Breast epithelium (tissue), 4 donors: ENCODE measurements around the gene MKKS. TPM values are rescaled to one million over a fixed set of nuclear protein-coding genes. Genes with fewer than 3 reads are reported as not detected.

Experiments
- DNase-seq, 2 donors: peaks; one replicate each; pipeline ENCODE4 v3.0.0-alpha.2; 2019; ENCODE audit warnings: low spot score in 2 of 2
- H3K27ac ChIP-seq, 2 donors: fragments of 200-600 bp; sonication (generic) in 1 of 2; one replicate each; pipeline ENCODE4 v1.5.1; 2016 to 2019; ENCODE audit warnings: mild to moderate bottlenecking in 1 of 2
- H3K27me3 ChIP-seq, 2 donors: fragments of 200-600 bp; sonication (generic) in 1 of 2; one replicate each; pipeline versions ENCODE4 v1.5.1 to v1.6.0; 2017 to 2019; ENCODE audit warnings: control low read depth in 1 of 2, mild to moderate bottlenecking in 1 of 2
- H3K36me3 ChIP-seq: fragments of 200-600 bp; one replicate; pipeline ENCODE4 v1.5.1; 2019
- H3K4me1 ChIP-seq, 2 donors: fragments of 200-600 bp; sonication (generic); one replicate each; pipeline ENCODE4 v1.5.1; 2016 to 2019; ENCODE audit warnings: control low read depth in 1 of 2
- H3K4me3 ChIP-seq, 3 donors: fragments of 200-600 bp; sonication (generic); 1 replicate in 2 of 3; 2 replicates in 1 of 3; pipeline ENCODE4 v1.5.1; 2016 to 2019; ENCODE audit warnings: mild to moderate bottlenecking in 3 of 3, moderate library complexity in 2 of 3
- H3K9me3 ChIP-seq, 2 donors: fragments of 200-600 bp; sonication (generic) in 1 of 2; one replicate each; pipeline ENCODE4 v1.5.1; 2016 to 2019; ENCODE audit warnings: control low read depth in 1 of 2
- CTCF ChIP-seq, 3 donors: fragments of 450-650 bp; IDR thresholded peaks; one replicate each; pipeline ENCODE4 v1.5.1; 2016 to 2017; ENCODE audit warnings: antibody characterized with exemption in 3 of 3, mild to moderate bottlenecking in 3 of 3, moderate library complexity in 3 of 3
- POLR2A ChIP-seq: fragments of 450-650 bp; IDR thresholded peaks from one replicate; pipeline ENCODE4 v1.6.1; 2016; ENCODE audit warnings: antibody characterized with exemption, mild to moderate bottlenecking, moderate library complexity
- POLR2AphosphoS5 ChIP-seq, 3 donors: sonication (generic); formaldehyde crosslinking; IDR thresholded peaks; one replicate each; pipeline ENCODE4 v1.6.1; 2017; ENCODE audit warnings: antibody characterized with exemption in 3 of 3
- intact Hi-C: fragments of 100-400 bp; cut with DNase I; formaldehyde crosslinking; loops from one replicate; pipeline ENCODE4 v1.15.1; 2023; ENCODE audit warnings: low total_unique reads
- total RNA-seq, 3 donors: library from RNA; depleted of rRNA; stranded (reverse); fragments of >200 nt; gene quantifications; one replicate each; pipeline ENCODE4 v1.1.0, GENCODE V29; 2016

The MKKS gene
- total RNA-seq, 3 donors from 2014 or later: 12.8 to 14.9 (median 14.7) TPM

DNA sequence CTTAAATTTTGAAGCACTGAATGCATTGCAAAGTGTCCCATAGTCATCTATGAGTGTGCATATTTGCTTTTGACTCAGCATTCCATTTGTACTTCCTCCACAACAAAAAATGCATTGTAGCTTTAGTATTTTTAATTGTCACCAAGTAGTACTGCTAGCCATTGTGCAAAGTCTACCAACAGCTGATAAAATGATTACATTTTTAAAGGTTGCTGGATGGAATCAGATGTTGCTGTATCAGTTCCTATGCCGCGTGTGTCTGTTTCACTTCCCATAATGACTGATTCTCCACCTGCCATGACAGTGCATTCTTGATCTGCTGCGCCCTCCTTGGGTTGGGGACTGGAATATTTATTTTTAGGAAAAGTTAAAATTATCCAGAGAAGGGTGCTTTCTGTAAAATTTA is 42.3 kb upstream of the MKKS start:
- intact Hi-C loops: loop anchor here (10.0 kb wide), 1 partner anchor 68 kb away; no protein-coding TSS in a partner anchor
- no peaks in the 10 kb centered on the region for H3K4me1 ChIP-seq
- H3K36me3 ChIP-seq: no peaks in the 10 kb centered on the region
- no peak for TF ChIP-seq POLR2AphosphoS5 (IDR thresholded peaks at IDR 0.05)
- TF ChIP-seq POLR2A: no peak
- TF ChIP-seq CTCF (IDR thresholded peaks at IDR 0.05): no peak
- no peaks in the 10 kb centered on the region for H3K27me3 ChIP-seq
- H3K9me3 ChIP-seq: no peaks in the 10 kb centered on the region
- no peak overlapping the region for H3K27ac ChIP-seq
- no peak overlapping the region for H3K4me3 ChIP-seq
- DNase-seq: no peak

DNA sequence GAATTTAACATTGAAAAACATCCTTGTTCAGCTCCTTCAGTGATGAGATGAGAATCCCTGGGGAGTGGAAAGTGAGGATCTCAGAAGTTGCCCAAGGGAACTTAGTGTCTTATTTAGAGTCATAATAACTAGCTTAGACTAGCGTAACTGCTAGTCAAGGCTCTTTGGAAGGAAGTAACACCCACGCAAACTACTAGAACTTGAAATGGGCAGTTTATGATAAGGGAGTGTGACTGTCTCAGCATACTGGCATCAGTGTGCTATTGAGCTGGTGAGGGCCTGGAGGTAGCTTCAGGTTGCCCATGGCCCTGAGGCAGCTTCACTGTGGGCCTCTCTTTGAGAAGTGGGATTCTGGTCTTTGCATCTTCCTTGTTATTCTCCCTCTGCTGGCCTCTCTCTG is 41.2 kb upstream of the MKKS start:
- TF ChIP-seq POLR2A (no peak), CTCF (IDR thresholded peaks at IDR 0.05) (no peak), POLR2AphosphoS5 (IDR thresholded peaks at IDR 0.05) (no peak)
- Histone ChIP-seq H3K27me3 (no peaks in the 10 kb centered on the region), H3K4me3 (no peak overlapping the region), H3K4me1 (no peaks in the 10 kb centered on the region), H3K9me3 (no peaks in the 10 kb centered on the region), H3K36me3 (no peaks in the 10 kb centered on the region), H3K27ac (no peak overlapping the region)
- intact Hi-C loops: loop anchor here (10.0 kb wide), 1 partner anchor 70 kb away; no protein-coding TSS in a partner anchor
- no peak for DNase-seq

DNA sequence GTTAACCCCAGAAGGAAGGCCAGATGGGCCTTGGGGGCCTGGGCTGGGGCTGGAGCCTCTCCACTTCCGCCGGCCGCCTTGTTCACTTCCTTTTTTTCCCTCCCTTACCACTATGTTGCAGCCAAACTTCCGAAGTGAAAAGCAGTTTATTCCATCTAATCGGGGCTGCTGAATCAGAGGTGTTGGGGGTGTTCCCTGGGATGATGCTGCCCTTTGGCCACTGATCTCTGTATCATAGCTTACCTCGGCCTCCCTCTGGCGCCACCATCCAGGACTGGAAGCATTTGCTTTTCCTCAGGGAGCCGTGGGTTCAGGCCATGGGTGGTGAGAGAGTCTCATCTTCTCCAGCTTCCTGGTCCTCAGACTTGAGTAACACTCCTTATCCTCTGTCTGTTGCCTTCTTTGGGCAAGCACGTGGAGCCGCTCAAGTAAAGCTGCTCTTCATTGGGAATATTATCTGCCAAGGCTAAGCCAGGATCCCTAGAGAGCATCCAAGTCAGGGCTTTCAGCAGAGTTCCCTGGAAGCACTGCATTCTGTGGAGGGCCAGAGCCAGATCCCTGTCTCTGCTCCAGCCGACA is 40.7 kb upstream of the MKKS start:
- TF ChIP-seq POLR2AphosphoS5 (IDR thresholded peaks at IDR 0.05) (no peak), CTCF (IDR thresholded peaks at IDR 0.05) (no peak), POLR2A (no peak)
- peak overlapping the region; percentile 13 to 33 for H3K27ac ChIP-seq

GRCh38 chr20:10472871-10473270 is 38.8 kb upstream of the MKKS start:
- Histone ChIP-seq H3K4me3 (no peak overlapping the region), H3K27ac (peak overlapping the region; percentile 15 to 20), H3K9me3 (no peaks in the 10 kb centered on the region), H3K4me1 (no peaks in the 10 kb centered on the region), H3K36me3 (no peaks in the 10 kb centered on the region), H3K27me3 (no peaks in the 10 kb centered on the region)
- intact Hi-C loops: loop anchor here (10.0 kb wide), 1 partner anchor 72 kb away; no protein-coding TSS in a partner anchor
- DNase-seq: no peak
- TF ChIP-seq CTCF (IDR thresholded peaks at IDR 0.05): no peak
- no peak for TF ChIP-seq POLR2AphosphoS5 (IDR thresholded peaks at IDR 0.05)
- TF ChIP-seq POLR2A: no peak

More for the DNA sequence above, 40.7 kb upstream of the MKKS start:
- H3K27me3 ChIP-seq: no peaks in the 10 kb centered on the region
- intact Hi-C loops: loop anchor here (10.0 kb wide), 1 partner anchor 70 kb away; no protein-coding TSS in a partner anchor
- H3K4me3 ChIP-seq: no peak overlapping the region
- H3K4me1 ChIP-seq: no peaks in the 10 kb centered on the region
- H3K36me3 ChIP-seq: no peaks in the 10 kb centered on the region
- H3K9me3 ChIP-seq: no peaks in the 10 kb centered on the region
- no peak for DNase-seq

DNA sequence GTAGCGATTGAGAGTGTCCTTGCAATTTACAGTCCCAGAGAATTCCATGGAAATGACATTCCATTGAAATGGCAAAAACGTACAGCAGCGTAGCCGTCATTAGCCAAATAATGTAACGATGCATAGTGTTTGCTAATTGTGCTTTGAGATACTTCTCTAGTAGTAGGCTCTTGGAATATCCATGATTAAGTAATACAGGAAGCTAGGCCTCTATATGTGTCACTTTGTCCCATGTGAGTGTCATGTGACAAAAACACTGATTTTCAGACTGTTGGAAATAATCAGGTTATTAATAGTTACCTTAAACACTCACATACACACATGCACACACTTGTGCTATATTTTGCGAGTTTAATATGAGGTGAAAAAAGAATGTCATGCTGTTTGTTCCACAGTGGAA is 36.3 kb upstream of the MKKS start:
- TF ChIP-seq POLR2AphosphoS5 (IDR thresholded peaks at IDR 0.05) (no peak), POLR2A (no peak), CTCF (IDR thresholded peaks at IDR 0.05) (no peak)
- Histone ChIP-seq H3K4me3 (no peak overlapping the region), H3K4me1 (no peaks in the 10 kb centered on the region), H3K36me3 (no peaks in the 10 kb centered on the region), H3K27ac (peak overlapping the region in 1 of 2 donors; percentile 7), H3K27me3 (no peaks in the 10 kb centered on the region), H3K9me3 (no peaks in the 10 kb centered on the region)
- intact Hi-C loops: loop anchor here (10.0 kb wide), 1 partner anchor 75 kb away; no protein-coding TSS in a partner anchor
- no peak for DNase-seq
